Stimulated activated naive CD8-positive, alpha-beta T cell treated with anti-CD3 and anti-CD28 coated beads, Interleukin-15, Interleukin-2, amounts not matched to agents 100 ng/mL and 50 ng/mL, for 24 hours (primary cell): ENCODE results near the gene ZNF532.
"Not testable (repeated sequence)": the region's sequence is repeated elsewhere in the genome, so short reads cannot be mapped to it uniquely, and the experiment has no call there.

Experiments used
- H3K27ac Mint-ChIP-seq: one replicate; pipeline ENCODE4 v1.8.0; 2021; ENCODE audit warnings: mild to moderate bottlenecking, mixed read lengths
- H3K27me3 Mint-ChIP-seq: one replicate; pipeline ENCODE4 v1.8.0; 2021; ENCODE audit warnings: mixed read lengths
- H3K36me3 Mint-ChIP-seq: one replicate; pipeline ENCODE4 v1.8.0; 2021; ENCODE audit warnings: low read depth, mixed read lengths
- H3K4me1 Mint-ChIP-seq: one replicate; pipeline ENCODE4 v1.8.0; 2021; ENCODE audit warnings: low read depth, mixed read lengths
- H3K4me3 Mint-ChIP-seq: one replicate; pipeline ENCODE4 v1.8.0; 2021; ENCODE audit warnings: mild to moderate bottlenecking, mixed read lengths
- H3K9me3 Mint-ChIP-seq: one replicate; pipeline ENCODE4 v1.8.0; 2021; ENCODE audit warnings: mixed read lengths

The ZNF532 gene, protein sequence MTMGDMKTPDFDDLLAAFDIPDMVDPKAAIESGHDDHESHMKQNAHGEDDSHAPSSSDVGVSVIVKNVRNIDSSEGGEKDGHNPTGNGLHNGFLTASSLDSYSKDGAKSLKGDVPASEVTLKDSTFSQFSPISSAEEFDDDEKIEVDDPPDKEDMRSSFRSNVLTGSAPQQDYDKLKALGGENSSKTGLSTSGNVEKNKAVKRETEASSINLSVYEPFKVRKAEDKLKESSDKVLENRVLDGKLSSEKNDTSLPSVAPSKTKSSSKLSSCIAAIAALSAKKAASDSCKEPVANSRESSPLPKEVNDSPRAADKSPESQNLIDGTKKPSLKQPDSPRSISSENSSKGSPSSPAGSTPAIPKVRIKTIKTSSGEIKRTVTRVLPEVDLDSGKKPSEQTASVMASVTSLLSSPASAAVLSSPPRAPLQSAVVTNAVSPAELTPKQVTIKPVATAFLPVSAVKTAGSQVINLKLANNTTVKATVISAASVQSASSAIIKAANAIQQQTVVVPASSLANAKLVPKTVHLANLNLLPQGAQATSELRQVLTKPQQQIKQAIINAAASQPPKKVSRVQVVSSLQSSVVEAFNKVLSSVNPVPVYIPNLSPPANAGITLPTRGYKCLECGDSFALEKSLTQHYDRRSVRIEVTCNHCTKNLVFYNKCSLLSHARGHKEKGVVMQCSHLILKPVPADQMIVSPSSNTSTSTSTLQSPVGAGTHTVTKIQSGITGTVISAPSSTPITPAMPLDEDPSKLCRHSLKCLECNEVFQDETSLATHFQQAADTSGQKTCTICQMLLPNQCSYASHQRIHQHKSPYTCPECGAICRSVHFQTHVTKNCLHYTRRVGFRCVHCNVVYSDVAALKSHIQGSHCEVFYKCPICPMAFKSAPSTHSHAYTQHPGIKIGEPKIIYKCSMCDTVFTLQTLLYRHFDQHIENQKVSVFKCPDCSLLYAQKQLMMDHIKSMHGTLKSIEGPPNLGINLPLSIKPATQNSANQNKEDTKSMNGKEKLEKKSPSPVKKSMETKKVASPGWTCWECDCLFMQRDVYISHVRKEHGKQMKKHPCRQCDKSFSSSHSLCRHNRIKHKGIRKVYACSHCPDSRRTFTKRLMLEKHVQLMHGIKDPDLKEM (N-terminal part only)

DNA sequence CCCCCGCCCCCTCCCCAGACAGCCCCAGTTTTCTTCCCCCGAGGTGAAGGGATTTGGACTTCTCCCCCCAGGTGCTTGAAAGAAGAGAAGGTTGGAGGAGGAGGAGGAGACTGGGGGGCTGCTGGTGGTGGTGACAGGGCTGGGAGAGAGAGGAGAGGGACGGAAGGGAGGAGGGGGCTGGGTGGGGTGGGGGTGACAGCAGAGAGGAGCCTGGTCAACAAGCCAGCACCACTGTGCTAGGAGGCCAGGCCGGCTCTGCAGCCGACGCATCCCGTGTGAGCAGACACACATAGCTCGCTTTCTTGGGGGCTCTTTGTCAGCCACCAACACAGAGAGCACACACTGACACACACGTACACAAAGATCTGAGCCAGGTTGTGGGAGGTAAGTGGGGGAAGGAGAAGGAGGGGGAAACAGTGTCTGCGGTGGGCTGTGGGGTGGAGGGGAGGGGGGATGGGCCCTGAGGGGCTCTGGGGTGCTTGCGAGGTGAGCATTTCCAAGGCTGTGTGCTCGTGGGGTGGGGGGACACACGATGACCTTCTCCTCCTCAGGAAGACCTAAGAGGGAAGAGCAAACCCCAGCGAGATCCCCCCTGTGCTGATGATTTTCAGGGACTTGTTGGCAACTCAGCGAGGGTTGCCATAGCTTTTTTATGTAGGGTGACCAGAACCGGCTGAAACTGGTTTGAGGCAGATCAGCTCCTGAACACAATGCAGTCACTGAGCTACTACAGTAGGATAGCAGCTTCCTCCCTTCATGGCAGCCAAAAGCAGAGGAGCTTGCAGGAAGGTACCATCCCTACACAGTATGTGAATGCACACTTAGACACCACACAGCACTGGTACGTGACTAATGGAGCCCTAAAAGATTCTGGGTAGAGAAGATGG lies at the start of gene ZNF532:
TSS of gene ZNF532 (plus strand) at position 732 of the 887 bp plus-strand sequence. CDS start 53,411 bp downstream, outside the sequence.
- Mint-ChIP-seq H3K9me3 (no peaks in the 10 kb centered on the region), H3K27ac (peak within 1 kb of the TSS; percentile 45), H3K36me3 (peaks cover 4% of the 10 kb centered on the region), H3K27me3 (peaks cover 79% of the 10 kb centered on the region), H3K4me1 (peaks cover 4% of the 10 kb centered on the region), H3K4me3 (peak within 1 kb of the TSS; percentile 45)

DNA sequence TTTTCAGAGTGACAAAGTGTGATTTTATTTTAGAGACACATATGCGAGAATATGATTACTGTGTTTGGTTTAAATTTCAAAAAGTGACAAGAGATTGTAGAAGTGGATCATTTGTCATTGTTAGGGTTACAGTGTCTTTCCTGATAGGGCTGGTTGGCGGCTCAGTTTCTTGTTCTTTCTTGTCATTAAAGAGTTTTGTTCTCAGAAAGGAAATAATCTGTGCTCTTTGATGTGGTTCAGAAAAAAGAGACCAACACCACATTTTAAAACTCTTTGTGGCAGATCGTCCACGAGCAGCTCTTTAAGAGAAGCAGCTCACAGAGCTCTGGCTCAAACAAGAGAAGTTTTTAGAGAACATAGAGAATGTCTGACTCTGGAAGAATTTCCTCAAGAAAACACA lies 45.6 kb upstream of the ZNF532 start:
- no peak overlapping the region for H3K27ac Mint-ChIP-seq
- peaks cover 13% of the 10 kb centered on the region for H3K4me1 Mint-ChIP-seq
- H3K9me3 Mint-ChIP-seq, result no peaks in the 10 kb centered on the region
- no peaks in the 10 kb centered on the region for H3K36me3 Mint-ChIP-seq
- no peak overlapping the region for H3K4me3 Mint-ChIP-seq
- peaks cover 56% of the 10 kb centered on the region for H3K27me3 Mint-ChIP-seq

DNA sequence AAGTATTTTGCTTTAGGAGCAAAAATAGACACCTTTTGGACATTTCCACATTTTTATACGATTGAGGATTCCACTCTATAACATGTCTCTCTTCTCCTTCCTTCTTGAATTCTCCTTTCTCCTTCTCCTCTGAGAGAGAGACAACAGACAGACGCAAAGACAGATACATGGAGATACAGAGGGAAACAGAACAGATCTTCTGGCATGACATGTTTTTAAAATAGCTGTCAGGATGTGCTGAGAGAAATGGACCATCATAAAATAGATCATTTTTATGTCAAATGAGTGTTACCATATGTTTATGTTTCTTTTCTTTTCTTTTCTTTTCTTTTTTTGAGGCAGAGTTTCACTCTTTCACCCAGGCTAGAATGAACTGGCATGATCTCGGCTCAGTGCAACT lies 44.4 kb upstream of the ZNF532 start:
- Mint-ChIP-seq H3K27me3 (peaks cover 51% of the 10 kb centered on the region), H3K36me3 (no peaks in the 10 kb centered on the region), H3K27ac (no peak overlapping the region), H3K4me3 (no peak overlapping the region), H3K4me1 (peaks cover 13% of the 10 kb centered on the region), H3K9me3 (no peaks in the 10 kb centered on the region)

DNA sequence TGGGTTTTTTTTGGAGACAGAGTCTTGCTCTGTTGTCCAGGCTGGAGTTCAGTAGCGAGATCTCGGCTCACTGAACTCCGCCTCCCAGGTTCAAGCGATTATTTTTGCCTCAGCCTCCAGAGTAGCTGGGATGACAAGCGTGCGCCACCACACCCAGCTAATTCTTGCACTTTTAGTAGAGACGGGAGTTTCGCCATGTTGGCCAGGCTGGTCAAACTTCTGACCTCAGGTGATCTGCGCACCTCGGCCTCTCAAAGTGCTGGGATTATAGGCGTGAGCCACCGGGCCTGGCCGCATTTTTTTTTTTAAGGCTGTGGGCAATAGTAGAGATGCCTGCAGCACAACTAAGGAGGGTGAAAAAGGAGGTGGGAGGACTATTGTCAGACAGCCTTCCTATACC lies 41.7 kb upstream of the ZNF532 start:
- Mint-ChIP-seq H3K27me3 (peaks cover 52% of the 10 kb centered on the region), H3K27ac (no peak overlapping the region), H3K4me3 (no peak overlapping the region), H3K4me1 (peaks cover 13% of the 10 kb centered on the region), H3K36me3 (no peaks in the 10 kb centered on the region), H3K9me3 (no peaks in the 10 kb centered on the region)

DNA sequence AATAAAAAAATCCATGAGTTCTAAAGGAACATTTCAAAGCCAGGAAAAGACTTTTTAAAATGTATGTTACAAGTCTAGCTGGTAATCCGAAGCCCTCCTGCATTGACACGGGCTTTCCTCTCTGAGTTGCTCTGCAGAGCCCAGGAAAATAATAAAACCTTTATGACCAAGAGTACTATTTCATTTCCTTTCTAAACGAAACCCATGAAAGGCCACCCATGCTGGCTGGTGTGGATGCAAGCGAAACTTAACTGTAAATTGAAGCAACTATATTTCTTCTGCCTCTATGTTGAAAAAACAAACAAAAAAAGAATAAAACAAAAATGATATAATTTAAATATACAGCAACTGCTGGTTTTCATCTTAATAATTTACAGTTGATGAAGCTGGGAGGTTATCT lies 41.3 kb upstream of the ZNF532 start:
- Mint-ChIP-seq H3K36me3 (no peaks in the 10 kb centered on the region), H3K4me3 (no peak overlapping the region), H3K27me3 (peaks cover 54% of the 10 kb centered on the region)

DNA sequence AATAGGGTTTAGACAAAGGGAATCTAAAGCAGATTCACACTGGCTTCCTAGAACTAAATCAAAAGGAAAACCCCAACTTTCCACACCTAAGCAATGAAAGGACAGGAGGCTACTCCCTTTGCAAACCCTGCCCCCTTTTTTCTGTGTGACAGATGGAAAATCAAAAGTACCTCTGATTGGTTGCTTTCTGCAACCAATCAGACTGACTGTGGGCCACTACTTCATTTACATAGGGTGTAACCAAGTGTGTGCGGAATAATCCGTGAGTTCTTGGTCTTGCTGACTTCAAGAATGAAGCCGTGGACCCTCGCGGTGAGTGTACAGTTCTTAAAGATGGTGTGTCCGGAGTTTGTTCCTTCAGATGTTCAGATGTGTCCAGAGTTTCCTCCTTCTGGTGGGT lies 37.8 kb upstream of the ZNF532 start:
- H3K4me1 Mint-ChIP-seq, H3K36me3 Mint-ChIP-seq, H3K9me3 Mint-ChIP-seq, H3K4me3 Mint-ChIP-seq, H3K27ac Mint-ChIP-seq: not testable (repeated sequence)
- H3K27me3 Mint-ChIP-seq, result peaks cover 43% of the 10 kb centered on the region

More for the DNA sequence above, 41.3 kb upstream of the ZNF532 start:
- H3K27ac Mint-ChIP-seq, result no peak overlapping the region
- H3K9me3 Mint-ChIP-seq, result no peaks in the 10 kb centered on the region
- peaks cover 13% of the 10 kb centered on the region for H3K4me1 Mint-ChIP-seq

DNA sequence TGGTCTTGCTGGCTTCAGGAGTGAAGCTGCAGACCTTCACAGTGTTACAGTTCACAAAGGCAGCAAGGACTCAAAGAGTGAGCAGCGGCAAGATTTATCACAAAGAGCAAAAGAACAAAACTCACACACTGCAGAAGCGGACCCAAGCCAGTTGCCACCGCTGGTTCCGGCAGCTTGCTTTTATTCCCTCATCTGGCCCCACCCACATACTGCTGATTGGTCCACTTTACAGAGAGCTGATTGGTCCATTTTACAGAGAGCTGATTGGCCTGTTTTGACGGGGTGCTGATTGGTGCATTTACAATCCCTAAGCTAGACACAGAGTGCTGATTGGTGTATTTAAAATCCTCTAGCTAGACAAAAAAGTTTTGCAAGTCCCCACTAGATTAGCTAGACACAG lies 37.2 kb upstream of the ZNF532 start:
- Mint-ChIP-seq H3K27me3 (peaks cover 41% of the 10 kb centered on the region), H3K9me3 (no peaks in the 10 kb centered on the region)

DNA sequence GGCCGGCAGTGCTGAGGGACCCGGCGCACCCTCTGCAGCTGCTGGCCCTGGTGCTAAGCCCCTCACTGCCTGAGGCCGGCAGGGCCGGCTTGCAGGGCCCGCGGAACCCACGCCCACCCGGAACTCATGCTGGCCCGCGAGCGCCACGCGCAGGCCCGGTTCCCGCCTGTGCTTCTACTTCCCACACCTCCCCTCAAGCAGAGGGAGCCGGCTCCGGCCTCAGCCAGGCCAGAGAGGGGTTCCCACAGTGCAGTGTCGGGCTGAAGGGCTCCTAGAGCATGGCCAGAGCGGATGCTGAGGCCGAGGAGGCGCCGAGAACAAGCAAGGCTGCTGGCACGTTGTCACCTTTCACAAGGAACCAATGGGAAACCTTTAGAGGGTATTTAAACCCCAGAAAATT lies 36.8 kb upstream of the ZNF532 start:
- Mint-ChIP-seq H3K4me3 (no peak overlapping the region), H3K4me1 (no peaks in the 10 kb centered on the region), H3K27me3 (peaks cover 41% of the 10 kb centered on the region), H3K9me3 (no peaks in the 10 kb centered on the region), H3K36me3 (no peaks in the 10 kb centered on the region), H3K27ac (no peak overlapping the region)

More for the DNA sequence above, 37.2 kb upstream of the ZNF532 start:
- Mint-ChIP-seq H3K4me3 (no peak overlapping the region), H3K4me1 (no peaks in the 10 kb centered on the region), H3K36me3 (no peaks in the 10 kb centered on the region), H3K27ac (no peak overlapping the region)

DNA sequence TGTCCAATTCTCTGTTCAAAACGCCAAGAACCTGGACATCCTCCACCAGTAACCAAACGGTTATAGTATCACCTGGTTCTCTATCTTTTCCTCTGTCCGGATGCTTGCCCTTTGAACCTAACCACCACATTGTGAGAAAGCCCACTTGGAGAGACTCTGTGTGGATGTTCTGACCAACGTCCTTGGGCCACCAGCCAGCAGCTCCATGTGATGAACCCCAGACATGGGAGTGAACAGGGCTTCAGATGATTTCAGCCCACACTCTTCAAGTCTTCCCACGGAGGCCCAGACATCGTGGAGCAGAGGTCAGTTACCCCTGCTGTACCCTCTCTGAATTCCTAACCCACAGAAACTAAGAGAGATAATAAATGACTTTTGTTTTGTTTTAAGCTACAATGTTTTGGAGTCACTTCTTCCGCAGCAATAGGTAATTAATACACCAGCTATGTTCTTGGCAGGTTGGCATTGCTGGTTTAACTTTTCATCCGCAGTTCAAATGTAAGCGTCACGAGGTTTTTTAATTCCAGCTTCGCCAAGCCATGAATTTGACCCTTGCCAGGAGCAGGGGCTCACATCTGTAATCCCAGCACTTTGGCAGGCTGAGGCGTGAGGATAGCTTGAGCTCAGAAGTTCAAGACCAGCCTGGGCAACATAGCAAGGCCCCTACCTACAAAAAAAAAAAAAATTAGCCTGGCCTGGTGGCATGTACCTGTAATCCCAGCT lies 36.1 kb upstream of the ZNF532 start:
- Mint-ChIP-seq H3K36me3 (no peaks in the 10 kb centered on the region), H3K4me3 (no peak overlapping the region), H3K4me1 (no peaks in the 10 kb centered on the region), H3K27me3 (peaks cover 41% of the 10 kb centered on the region), H3K9me3 (no peaks in the 10 kb centered on the region), H3K27ac (no peak overlapping the region)

DNA sequence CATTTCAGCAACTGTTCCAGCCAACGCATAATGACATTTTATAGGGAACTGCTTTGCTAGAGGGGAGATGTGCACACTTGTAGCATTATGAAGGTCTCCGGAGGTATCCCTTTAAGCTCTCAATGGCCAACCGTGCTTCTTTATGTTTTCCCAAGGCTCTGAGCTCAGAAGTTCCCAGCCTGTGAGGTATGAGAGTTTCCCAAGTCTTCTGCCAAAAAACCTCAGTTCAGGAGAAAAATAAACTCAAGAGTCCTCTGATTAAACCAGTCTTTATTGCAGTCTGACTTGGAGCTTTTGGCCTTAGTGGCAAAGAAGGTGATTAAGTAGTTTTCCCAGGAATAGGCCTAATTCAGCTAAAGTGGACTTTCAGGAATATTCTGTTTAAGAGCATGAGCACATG lies 35.4 kb upstream of the ZNF532 start:
- Mint-ChIP-seq H3K36me3 (no peaks in the 10 kb centered on the region), H3K9me3 (no peaks in the 10 kb centered on the region), H3K4me1 (no peaks in the 10 kb centered on the region), H3K27me3 (peaks cover 43% of the 10 kb centered on the region), H3K27ac (no peak overlapping the region), H3K4me3 (no peak overlapping the region)

DNA sequence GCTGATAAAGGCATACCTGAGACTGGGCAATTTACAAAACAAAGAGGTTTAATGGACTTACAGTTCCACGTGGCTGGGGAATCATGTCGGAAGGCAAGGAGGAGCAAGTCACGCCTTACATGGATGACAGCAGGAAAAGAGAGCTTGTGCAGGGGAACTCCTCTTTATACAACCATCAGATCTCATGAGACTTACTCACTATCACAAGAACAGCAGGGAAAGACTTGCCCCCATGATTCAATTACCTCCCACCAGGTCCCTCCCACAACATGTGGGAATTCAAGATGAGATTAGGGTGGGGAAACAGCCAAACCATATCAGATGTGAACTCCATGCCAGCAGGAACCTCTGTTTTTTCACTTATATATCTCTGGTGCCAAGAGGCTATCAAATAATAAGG lies 34.8 kb upstream of the ZNF532 start:
- not testable (repeated sequence) for H3K9me3 Mint-ChIP-seq, H3K4me3 Mint-ChIP-seq, H3K4me1 Mint-ChIP-seq, H3K27ac Mint-ChIP-seq, H3K36me3 Mint-ChIP-seq
- H3K27me3 Mint-ChIP-seq, result peaks cover 41% of the 10 kb centered on the region

DNA sequence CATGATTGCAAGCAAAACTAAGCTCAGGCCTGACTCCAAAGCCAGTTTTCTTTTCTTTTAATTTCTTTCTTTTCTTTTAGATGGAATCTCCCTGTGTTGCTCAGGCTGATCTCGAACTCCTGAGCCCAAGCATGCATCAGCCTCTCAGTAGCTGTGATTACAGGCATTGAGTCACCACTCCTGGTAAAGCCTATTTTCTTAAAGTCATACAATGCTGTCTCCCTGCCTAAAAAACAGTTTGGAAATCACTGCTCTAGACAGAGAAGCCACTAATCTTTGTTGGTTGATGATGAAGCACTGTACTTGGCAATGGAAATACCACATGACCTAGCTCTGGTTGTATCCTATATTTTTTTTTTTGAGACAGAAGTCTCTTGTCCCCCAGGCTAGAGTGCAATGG lies 33.1 kb upstream of the ZNF532 start:
- no peaks in the 10 kb centered on the region for H3K4me1 Mint-ChIP-seq
- H3K4me3 Mint-ChIP-seq, result no peak overlapping the region
- H3K27ac Mint-ChIP-seq, result no peak overlapping the region
- H3K36me3 Mint-ChIP-seq, result no peaks in the 10 kb centered on the region
- H3K9me3 Mint-ChIP-seq, result no peaks in the 10 kb centered on the region
- H3K27me3 Mint-ChIP-seq, result peaks cover 31% of the 10 kb centered on the region

DNA sequence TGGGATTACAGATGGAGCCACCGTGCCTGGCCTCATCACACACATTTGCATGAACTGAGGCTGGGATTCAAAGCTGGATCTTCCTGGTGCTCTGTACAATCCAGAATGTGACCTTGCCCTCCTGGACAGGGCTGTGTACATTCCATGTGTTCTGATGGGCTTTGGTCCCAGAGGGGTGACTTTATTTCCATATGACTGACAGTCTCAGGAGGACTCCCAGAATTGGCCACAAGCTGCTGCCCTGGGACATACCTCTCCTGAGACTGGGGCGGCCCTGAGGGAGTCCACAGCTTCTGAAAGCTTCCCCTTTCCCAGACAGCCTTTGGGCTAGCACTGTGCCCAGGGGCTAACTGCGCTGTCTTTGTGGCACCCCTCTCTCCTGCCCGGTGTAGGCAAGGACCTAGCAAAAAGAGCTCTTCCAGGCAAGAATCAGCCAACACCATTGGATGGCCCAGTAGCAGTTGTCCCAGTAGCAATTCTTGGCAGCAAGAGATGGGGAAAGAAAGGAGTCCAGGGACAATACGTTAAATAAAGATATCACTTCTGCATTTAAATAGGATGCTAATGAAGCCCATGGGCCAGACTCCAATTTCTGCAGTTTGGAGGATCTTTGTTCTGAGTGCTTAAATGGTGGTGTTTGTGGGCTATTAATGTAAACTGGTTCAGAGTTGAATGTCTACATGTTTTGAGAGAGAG lies 26.4 kb upstream of the ZNF532 start:
- H3K27ac Mint-ChIP-seq, result no peak overlapping the region
- H3K4me3 Mint-ChIP-seq, result no peak overlapping the region

More for the DNA sequence above, 26.4 kb upstream of the ZNF532 start:
- no peaks in the 10 kb centered on the region for H3K9me3 Mint-ChIP-seq
- H3K4me1 Mint-ChIP-seq, result no peaks in the 10 kb centered on the region
- H3K27me3 Mint-ChIP-seq, result peaks cover 26% of the 10 kb centered on the region
- no peaks in the 10 kb centered on the region for H3K36me3 Mint-ChIP-seq
